ENCODE results near the gene FERMT3.

GRCh38 chr11:64219755-64220154 is 13.2 kb downstream of the FERMT3 start:
- no peak for TF ChIP-seq CTCF (IDR thresholded peaks at IDR 0.05 in 4 of 5, conservative IDR thresholded peaks at IDR 0.05 in 1 of 5)
- no peak for TF ChIP-seq POLR2A (IDR thresholded peaks at IDR 0.05)

Data from gastrocnemius medialis (tissue), 4 donors.